Endodermal cell (in vitro differentiated cells): ENCODE measurements around the gene CCDC68. TPM values are rescaled to one million over a fixed set of nuclear protein-coding genes. Genes with fewer than 3 reads are reported as not detected.
A peak's percentile ranks its signal among the peaks of the same experiment; 100 is the strongest.

Experiments
- DNase-seq: peaks from one replicate; pipeline ENCODE4 v3.0.0-alpha.2; 2017
- H3K27ac ChIP-seq: 2 replicates; pipeline ENCODE4 v1.5.1; 2013; ENCODE audit warnings: mild to moderate bottlenecking, low read depth, low read length, moderate library complexity
- H3K27me3 ChIP-seq: 2 replicates; pipeline ENCODE4 v1.6.1; 2013; ENCODE audit warnings: mild to moderate bottlenecking, low read length, moderate library complexity; ENCODE audit not compliant: insufficient read depth, control insufficient read depth, poor library complexity, severe bottlenecking
- H3K36me3 ChIP-seq: 2 replicates; pipeline ENCODE4 v1.7.0; 2013; ENCODE audit warnings: mild to moderate bottlenecking, low read length, moderate library complexity; ENCODE audit not compliant: control insufficient read depth, insufficient read depth
- H3K4me1 ChIP-seq: one replicate; pipeline ENCODE4 v1.7.0; 2013; ENCODE audit warnings: low read length; ENCODE audit not compliant: control insufficient read depth, insufficient read depth
- H3K4me3 ChIP-seq: 2 replicates; pipeline ENCODE4 v1.5.1; 2013; ENCODE audit warnings: mild to moderate bottlenecking, low read length, moderate library complexity
- H3K9ac ChIP-seq: 2 replicates; pipeline ENCODE4 v1.6.1; 2013; ENCODE audit warnings: mild to moderate bottlenecking, low read length, moderate library complexity; ENCODE audit not compliant: poor library complexity, severe bottlenecking; ENCODE audit errors: extremely low read depth
- H3K9me3 ChIP-seq: 2 replicates; pipeline ENCODE4 v1.6.1; 2013; ENCODE audit warnings: mild to moderate bottlenecking, low read length, moderate library complexity; ENCODE audit not compliant: control insufficient read depth
- H3K27ac Mint-ChIP-seq: 2 replicates; pipeline ENCODE4 v1.8.0; 2020; ENCODE audit warnings: mixed read lengths
- H3K27me3 Mint-ChIP-seq: 2 replicates; pipeline ENCODE4 v1.8.0; 2021; ENCODE audit warnings: mild to moderate bottlenecking, mixed read lengths; ENCODE audit not compliant: insufficient read depth
- H3K36me3 Mint-ChIP-seq: 2 replicates; pipeline ENCODE4 v1.8.0; 2020; ENCODE audit warnings: low read depth, mixed read lengths
- H3K4me1 Mint-ChIP-seq: 2 replicates; pipeline ENCODE4 v1.8.0; 2020; ENCODE audit warnings: mixed read lengths
- H3K4me3 Mint-ChIP-seq: 2 replicates; pipeline ENCODE4 v1.8.0; 2020; ENCODE audit warnings: mild to moderate bottlenecking, moderate library complexity, mixed read lengths
- H3K9me3 Mint-ChIP-seq: 2 replicates; pipeline ENCODE4 v1.8.0; 2020; ENCODE audit warnings: mild to moderate bottlenecking, mixed read lengths
- WGBS, 2 experiments: methylation state at CpG; one replicate each; pipeline versions ENCODE4 v1.1.5 to v1.1.7; 2013; ENCODE audit warnings: missing lambda C conversion rate in 2 of 2, mixed read lengths in 1 of 2; ENCODE audit not compliant: insufficient coverage in 1 of 2, insufficient read length in 1 of 2; 5-methylcytosine and 5-hydroxymethylcytosine counted together
- total RNA-seq, 2 donors: library from RNA; stranded (reverse); fragmentation: NEBNext Ultra II Directional in 1 of 2; extraction: Animal tissue kit (Norgen Biotek cat#: 25700) in 1 of 2; gene quantifications; 2 replicates in 1 of 2; 3 replicates in 1 of 2; pipeline ENCODE4 v1.2.1, GENCODE V29; 2021
- TF ChIP-seq, protein P1 (sequence below): fragments of 200-600 bp; sonication (generic); conservative IDR thresholded peaks from 2 replicates; pipeline ENCODE4 v1.5.0; 2021; ENCODE audit warnings: antibody characterized with exemption, mild to moderate bottlenecking

The CCDC68 gene
- total RNA-seq, 2 donors from 2014 or later = 0.53 to 0.80 TPM

DNA sequence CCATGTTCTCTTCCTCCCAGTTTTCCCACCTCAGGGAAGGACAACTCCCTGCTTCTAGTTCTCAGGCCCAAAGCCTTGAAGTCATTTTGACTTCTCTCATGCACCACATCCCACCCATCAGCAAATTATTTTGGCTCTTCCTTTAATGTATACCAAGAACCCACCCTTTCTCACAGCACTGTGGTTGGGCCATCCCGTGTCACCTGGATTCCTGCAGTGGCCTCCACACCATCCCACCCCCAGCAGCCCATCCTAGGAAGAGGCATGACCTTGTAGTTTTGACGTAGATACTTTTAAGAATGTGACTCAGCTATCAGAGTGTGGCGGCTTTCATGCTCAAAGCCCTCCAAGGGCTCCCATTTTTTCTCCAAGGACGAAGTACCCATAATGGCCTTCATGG, 25.6 kb upstream of the CCDC68 start:
- no peak overlapping the region for H3K27ac Mint-ChIP-seq
- DNase-seq = no peak
- TF ChIP-seq, protein P1, sequence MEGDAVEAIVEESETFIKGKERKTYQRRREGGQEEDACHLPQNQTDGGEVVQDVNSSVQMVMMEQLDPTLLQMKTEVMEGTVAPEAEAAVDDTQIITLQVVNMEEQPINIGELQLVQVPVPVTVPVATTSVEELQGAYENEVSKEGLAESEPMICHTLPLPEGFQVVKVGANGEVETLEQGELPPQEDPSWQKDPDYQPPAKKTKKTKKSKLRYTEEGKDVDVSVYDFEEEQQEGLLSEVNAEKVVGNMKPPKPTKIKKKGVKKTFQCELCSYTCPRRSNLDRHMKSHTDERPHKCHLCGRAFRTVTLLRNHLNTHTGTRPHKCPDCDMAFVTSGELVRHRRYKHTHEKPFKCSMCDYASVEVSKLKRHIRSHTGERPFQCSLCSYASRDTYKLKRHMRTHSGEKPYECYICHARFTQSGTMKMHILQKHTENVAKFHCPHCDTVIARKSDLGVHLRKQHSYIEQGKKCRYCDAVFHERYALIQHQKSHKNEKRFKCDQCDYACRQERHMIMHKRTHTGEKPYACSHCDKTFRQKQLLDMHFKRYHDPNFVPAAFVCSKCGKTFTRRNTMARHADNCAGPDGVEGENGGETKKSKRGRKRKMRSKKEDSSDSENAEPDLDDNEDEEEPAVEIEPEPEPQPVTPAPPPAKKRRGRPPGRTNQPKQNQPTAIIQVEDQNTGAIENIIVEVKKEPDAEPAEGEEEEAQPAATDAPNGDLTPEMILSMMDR = no peak
- no peaks in the 10 kb centered on the region for H3K27me3 Mint-ChIP-seq
- no peaks in the 10 kb centered on the region for H3K36me3 Mint-ChIP-seq
- no peak overlapping the region for H3K27ac ChIP-seq
- no peak overlapping the region for H3K9ac ChIP-seq
- H3K9me3 ChIP-seq = no peaks in the 10 kb centered on the region
- no peaks in the 10 kb centered on the region for H3K4me1 ChIP-seq
- WGBS, 2 experiments = 92 to 100% methylated on average over 3 to 4 of the region's 4 CpGs
- H3K27me3 ChIP-seq = no peaks in the 10 kb centered on the region
- peaks cover 6% of the 10 kb centered on the region for H3K4me1 Mint-ChIP-seq
- no peak overlapping the region for H3K4me3 Mint-ChIP-seq
- H3K9me3 Mint-ChIP-seq = no peaks in the 10 kb centered on the region
- H3K4me3 ChIP-seq = no peak overlapping the region
- no peaks in the 10 kb centered on the region for H3K36me3 ChIP-seq

DNA sequence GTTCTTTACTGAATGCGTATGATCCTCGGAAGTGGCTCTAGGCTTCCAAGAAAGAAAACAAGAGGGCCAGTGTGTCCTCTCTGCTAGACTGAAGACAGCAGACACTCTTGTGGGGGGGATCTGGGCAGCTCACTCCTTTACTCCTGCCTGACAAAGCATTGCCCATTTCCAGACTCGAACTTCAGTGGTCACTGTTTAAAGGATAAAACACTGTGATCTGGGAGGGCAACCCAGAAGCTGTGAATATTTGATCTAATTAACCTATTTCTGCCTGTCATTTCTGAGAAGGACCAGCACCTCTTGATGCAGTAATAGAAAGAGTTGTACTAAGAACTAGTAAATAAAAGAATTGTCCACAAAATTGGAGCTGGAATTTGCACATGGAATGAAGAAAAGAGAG, 24.5 kb upstream of the CCDC68 start:
- Histone ChIP-seq H3K4me1 (no peaks in the 10 kb centered on the region), H3K9ac (no peak overlapping the region), H3K9me3 (no peaks in the 10 kb centered on the region), H3K4me3 (no peak overlapping the region), H3K36me3 (no peaks in the 10 kb centered on the region), H3K27ac (no peak overlapping the region), H3K27me3 (no peaks in the 10 kb centered on the region)
- H3K27ac Mint-ChIP-seq = no peak overlapping the region
- no peak overlapping the region for H3K4me3 Mint-ChIP-seq
- H3K27me3 Mint-ChIP-seq = no peaks in the 10 kb centered on the region
- H3K9me3 Mint-ChIP-seq = no peaks in the 10 kb centered on the region
- TF ChIP-seq, protein P1 = no peak
- H3K4me1 Mint-ChIP-seq = peaks cover 6% of the 10 kb centered on the region
- WGBS, 2 experiments = 67 to 93% methylated on average over 1 to 3 of the region's 3 CpGs
- H3K36me3 Mint-ChIP-seq = no peaks in the 10 kb centered on the region
- no peak for DNase-seq

DNA sequence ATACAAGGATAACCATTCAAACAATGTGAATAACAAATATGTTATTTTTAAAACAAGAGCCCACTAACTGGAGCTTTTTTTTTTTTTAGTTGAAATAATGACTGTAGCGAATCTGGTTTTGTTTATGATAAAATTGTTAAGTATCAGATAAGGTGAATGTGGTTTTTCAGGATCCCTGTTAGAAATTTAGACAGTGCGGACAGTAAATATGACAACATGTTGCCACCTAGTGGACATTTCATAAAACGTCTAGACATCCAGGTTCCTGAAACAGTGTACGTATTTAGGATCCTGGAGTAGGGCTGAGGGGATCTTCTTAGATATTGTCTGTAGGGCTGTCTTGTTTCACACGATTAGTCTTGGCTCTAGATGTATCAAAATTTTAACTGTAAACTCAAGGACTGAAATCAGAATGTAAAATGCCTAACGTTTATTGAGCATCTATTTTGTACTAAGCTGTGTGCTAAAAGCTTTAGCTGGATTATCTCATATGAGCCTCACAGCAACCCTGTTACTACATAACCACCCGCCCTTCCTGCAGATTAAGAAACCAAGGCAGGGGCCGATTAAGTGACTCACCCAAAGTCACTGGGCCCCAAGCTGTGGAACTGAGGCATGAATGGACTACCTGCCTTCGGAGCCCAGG, 23.9 kb upstream of the CCDC68 start:
- Histone ChIP-seq H3K4me3 (no peak overlapping the region), H3K27me3 (no peaks in the 10 kb centered on the region), H3K4me1 (no peaks in the 10 kb centered on the region), H3K9me3 (no peaks in the 10 kb centered on the region), H3K9ac (no peak overlapping the region), H3K27ac (no peak overlapping the region), H3K36me3 (no peaks in the 10 kb centered on the region)
- Mint-ChIP-seq H3K27me3 (no peaks in the 10 kb centered on the region), H3K27ac (no peak overlapping the region), H3K36me3 (no peaks in the 10 kb centered on the region), H3K4me1 (peaks cover 6% of the 10 kb centered on the region), H3K9me3 (no peaks in the 10 kb centered on the region), H3K4me3 (no peak overlapping the region)
- no peak for DNase-seq
- 45 to 46% methylated on average over 5 to 9 of the region's 9 CpGs for WGBS, 2 experiments
- TF ChIP-seq, protein P1 = peak; percentile 87
